Mucosa of gallbladder (tissue), 1 donor: ENCODE measurements around the gene UTP14A. TPM values are rescaled to one million over a fixed set of nuclear protein-coding genes. Genes with fewer than 3 reads are reported as not detected.
"Not testable (repeated sequence)": the region's sequence is repeated elsewhere in the genome, so short reads cannot be mapped to it uniquely, and the experiment has no call there.

Experiments
- DNase-seq: peaks from one replicate; pipeline ENCODE4 v3.0.0-alpha.2; 2020; ENCODE audit warnings: low spot score
- total RNA-seq: library from RNA; stranded (reverse); gene quantifications from one replicate; pipeline ENCODE4 v1.2.1, GENCODE V29; 2021
- donor health status: DM: no; HTN: no; CAD: no.

Gene UTP14A
- total RNA-seq: 15.0 TPM

GRCh38 chrX:129905787-129906580, at the start of gene UTP14A:
Gene UTP14A, plus strand, starts transcription at chrX:129906164. Its CDS starts 47 bp downstream, at chrX:129906211.
- DNase-seq: peak; percentile 89

- not testable (repeated sequence) for DNase-seq
Measured at GRCh38 chrX:129859134-129859533, 46.8 kb upstream of the UTP14A start.

- not testable (repeated sequence) for DNase-seq
Measured at GRCh38 chrX:129866321-129866720, 39.6 kb upstream of the UTP14A start.

GRCh38 chrX:129872524-129872923, 33.4 kb upstream of the UTP14A start:
- DNase-seq: no peak

GRCh38 chrX:129875669-129876068, 30.3 kb upstream of the UTP14A start:
- DNase-seq: no peak

- DNase-seq: no peak
Measured at GRCh38 chrX:129876771-129877305, 29.1 kb upstream of the UTP14A start.

GRCh38 chrX:129877401-129877800, 28.6 kb upstream of the UTP14A start:
- DNase-seq: no peak

- DNase-seq: no peak
Measured at GRCh38 chrX:129900054-129900453, 5.9 kb upstream of the UTP14A start.

- no peak for DNase-seq
Measured at GRCh38 chrX:129908636-129909035, 2.7 kb downstream of the UTP14A start.

- DNase-seq: peak; percentile 70
Measured at GRCh38 chrX:129925305-129926092, 19.5 kb downstream of the UTP14A start.

GRCh38 chrX:129930941-129931410, 25.0 kb downstream of the UTP14A start:
- DNase-seq: no peak

GRCh38 chrX:129931411-129932015, 25.5 kb downstream of the UTP14A start:
- peak; percentile 90 for DNase-seq

- DNase-seq: peak; percentile 89
Measured at GRCh38 chrX:129932016-129932820, 26.3 kb downstream of the UTP14A start.

- no peak for DNase-seq
Measured at GRCh38 chrX:129932821-129933321, 26.9 kb downstream of the UTP14A start.

- no peak for DNase-seq
Measured at GRCh38 chrX:129933700-129934099, 27.7 kb downstream of the UTP14A start.

- no peak for DNase-seq
Measured at GRCh38 chrX:129934461-129934860, 28.5 kb downstream of the UTP14A start.

- no peak for DNase-seq
Measured at GRCh38 chrX:129934952-129935351, 29.0 kb downstream of the UTP14A start.

GRCh38 chrX:129938081-129938480, 32.1 kb downstream of the UTP14A start:
- no peak for DNase-seq

GRCh38 chrX:129939986-129940385, 34.0 kb downstream of the UTP14A start:
- no peak for DNase-seq

GRCh38 chrX:129940721-129941120, 34.8 kb downstream of the UTP14A start:
- no peak for DNase-seq

- no peak for DNase-seq
Measured at GRCh38 chrX:129945131-129945530, 39.2 kb downstream of the UTP14A start.
